ENCODE measurements around the gene SPDYE16. TPM values are rescaled to one million over a fixed set of nuclear protein-coding genes. Genes with fewer than 3 reads are reported as not detected.
"Not testable (repeated sequence)": the region's sequence is repeated elsewhere in the genome, so short reads cannot be mapped to it uniquely, and the experiment has no call there.

The SPDYE16 gene
- total RNA-seq, 3 donors from 2014 or later: 0.20 to 0.51 TPM; not detected in 1

GRCh38 chr7:76515999-76516443, 27.1 kb downstream of the SPDYE16 start:
- intact Hi-C loops (cut with DNase I, micrococcal nuclease): no loop called here
- Histone ChIP-seq H3K9me3 (no peaks in the 10 kb centered on the region), H3K4me3 (no peak overlapping the region), H3K36me3 (ENCODE audit: low read depth) (no peaks in the 10 kb centered on the region), H3K4me1 (ENCODE audit: low read depth) (peaks cover 9% of the 10 kb centered on the region)
- TF ChIP-seq, protein P1, sequence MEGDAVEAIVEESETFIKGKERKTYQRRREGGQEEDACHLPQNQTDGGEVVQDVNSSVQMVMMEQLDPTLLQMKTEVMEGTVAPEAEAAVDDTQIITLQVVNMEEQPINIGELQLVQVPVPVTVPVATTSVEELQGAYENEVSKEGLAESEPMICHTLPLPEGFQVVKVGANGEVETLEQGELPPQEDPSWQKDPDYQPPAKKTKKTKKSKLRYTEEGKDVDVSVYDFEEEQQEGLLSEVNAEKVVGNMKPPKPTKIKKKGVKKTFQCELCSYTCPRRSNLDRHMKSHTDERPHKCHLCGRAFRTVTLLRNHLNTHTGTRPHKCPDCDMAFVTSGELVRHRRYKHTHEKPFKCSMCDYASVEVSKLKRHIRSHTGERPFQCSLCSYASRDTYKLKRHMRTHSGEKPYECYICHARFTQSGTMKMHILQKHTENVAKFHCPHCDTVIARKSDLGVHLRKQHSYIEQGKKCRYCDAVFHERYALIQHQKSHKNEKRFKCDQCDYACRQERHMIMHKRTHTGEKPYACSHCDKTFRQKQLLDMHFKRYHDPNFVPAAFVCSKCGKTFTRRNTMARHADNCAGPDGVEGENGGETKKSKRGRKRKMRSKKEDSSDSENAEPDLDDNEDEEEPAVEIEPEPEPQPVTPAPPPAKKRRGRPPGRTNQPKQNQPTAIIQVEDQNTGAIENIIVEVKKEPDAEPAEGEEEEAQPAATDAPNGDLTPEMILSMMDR (IDR thresholded peaks at IDR 0.05): peak; percentile 34
- ATAC-seq: no peak
- peak in 2 of 3 donors; percentile 66 to 73 for DNase-seq

DNA sequence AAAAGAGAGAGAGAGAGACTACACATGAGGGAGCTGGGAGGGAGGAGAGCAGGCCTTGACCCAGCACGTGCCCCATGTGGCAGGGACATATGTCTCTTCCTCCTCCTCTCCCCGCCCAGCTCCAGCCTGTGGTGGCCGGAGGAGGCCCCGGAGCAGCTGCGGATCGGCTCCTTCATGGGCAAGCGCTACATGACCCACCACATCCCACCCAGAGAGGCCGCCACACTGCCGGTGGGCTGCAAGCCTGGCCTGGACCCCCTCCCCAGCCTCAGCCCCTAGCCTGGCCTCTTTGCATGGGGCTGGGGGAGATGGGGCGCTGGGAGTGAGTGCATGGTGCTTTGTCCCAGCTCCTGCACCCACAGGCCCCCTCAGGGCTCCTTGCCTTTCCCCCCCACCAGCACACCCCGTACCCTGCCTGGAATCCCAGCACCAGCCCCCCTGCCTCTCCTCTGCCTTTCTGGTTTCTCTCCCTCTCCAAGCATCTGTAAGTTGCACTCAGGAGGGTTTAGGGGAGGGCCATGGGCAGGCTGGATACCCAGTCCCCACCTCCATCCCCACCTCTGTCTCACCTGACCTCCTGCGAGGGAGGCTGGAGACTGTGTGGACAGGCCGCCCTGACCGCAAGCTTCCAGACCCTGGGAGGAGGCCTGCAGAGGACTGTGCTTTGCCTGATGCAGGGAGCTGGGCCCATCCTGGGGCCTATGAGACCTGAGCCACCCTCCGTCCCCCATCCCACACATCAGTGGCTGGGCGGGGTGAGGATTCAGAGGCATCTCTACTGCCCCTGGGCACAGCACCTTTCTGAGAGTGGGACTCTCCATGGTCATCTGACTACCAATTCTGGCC, 27.9 kb downstream of the SPDYE16 start:
- Histone ChIP-seq H3K36me3 (ENCODE audit: low read depth) (no peaks in the 10 kb centered on the region), H3K4me3 (no peak overlapping the region), H3K4me1 (ENCODE audit: low read depth) (peaks cover 9% of the 10 kb centered on the region), H3K9me3 (no peaks in the 10 kb centered on the region)
- TF ChIP-seq, protein P1 (IDR thresholded peaks at IDR 0.05): no peak
- intact Hi-C loops (cut with DNase I, micrococcal nuclease): no loop called here
- ATAC-seq (no peak), DNase-seq (peak in 1 of 3 donors; percentile 45)

GRCh38 chr7:76513817-76514799, 29.0 kb downstream of the SPDYE16 start:
- TF ChIP-seq, protein P1 (IDR thresholded peaks at IDR 0.05): no peak
- H3K4me1 ChIP-seq (ENCODE audit: low read depth): peaks cover 9% of the 10 kb centered on the region
- ATAC-seq (no peak), DNase-seq (peak in 2 of 3 donors; percentile 29 to 42)
- H3K36me3 ChIP-seq (ENCODE audit: low read depth): no peaks in the 10 kb centered on the region
- H3K4me3 ChIP-seq: no peak overlapping the region
- H3K9me3 ChIP-seq: no peaks in the 10 kb centered on the region
- intact Hi-C loops (cut with DNase I, micrococcal nuclease): no loop called here

GRCh38 chr7:76512941-76513816, 29.9 kb downstream of the SPDYE16 start:
- intact Hi-C loops (cut with DNase I, micrococcal nuclease): no loop called here
- peaks cover 9% of the 10 kb centered on the region for H3K4me1 ChIP-seq (ENCODE audit: low read depth)
- ATAC-seq (peak; percentile 16), DNase-seq (peak; percentile 30 to 67 (median 60))
- no peaks in the 10 kb centered on the region for H3K9me3 ChIP-seq
- no peak overlapping the region for H3K4me3 ChIP-seq
- no peaks in the 10 kb centered on the region for H3K36me3 ChIP-seq (ENCODE audit: low read depth)
- TF ChIP-seq, protein P1 (IDR thresholded peaks at IDR 0.05): no peak

GRCh38 chr7:76511911-76512885, 30.9 kb downstream of the SPDYE16 start:
- H3K9me3 ChIP-seq; H3K4me1 ChIP-seq (ENCODE audit: low read depth); H3K4me3 ChIP-seq; H3K36me3 ChIP-seq (ENCODE audit: low read depth); intact Hi-C loops (cut with DNase I, micrococcal nuclease): not testable (repeated sequence)
- peak; percentile 95 for ATAC-seq
- DNase-seq: peak; percentile 66 to 76 (median 70)

DNA sequence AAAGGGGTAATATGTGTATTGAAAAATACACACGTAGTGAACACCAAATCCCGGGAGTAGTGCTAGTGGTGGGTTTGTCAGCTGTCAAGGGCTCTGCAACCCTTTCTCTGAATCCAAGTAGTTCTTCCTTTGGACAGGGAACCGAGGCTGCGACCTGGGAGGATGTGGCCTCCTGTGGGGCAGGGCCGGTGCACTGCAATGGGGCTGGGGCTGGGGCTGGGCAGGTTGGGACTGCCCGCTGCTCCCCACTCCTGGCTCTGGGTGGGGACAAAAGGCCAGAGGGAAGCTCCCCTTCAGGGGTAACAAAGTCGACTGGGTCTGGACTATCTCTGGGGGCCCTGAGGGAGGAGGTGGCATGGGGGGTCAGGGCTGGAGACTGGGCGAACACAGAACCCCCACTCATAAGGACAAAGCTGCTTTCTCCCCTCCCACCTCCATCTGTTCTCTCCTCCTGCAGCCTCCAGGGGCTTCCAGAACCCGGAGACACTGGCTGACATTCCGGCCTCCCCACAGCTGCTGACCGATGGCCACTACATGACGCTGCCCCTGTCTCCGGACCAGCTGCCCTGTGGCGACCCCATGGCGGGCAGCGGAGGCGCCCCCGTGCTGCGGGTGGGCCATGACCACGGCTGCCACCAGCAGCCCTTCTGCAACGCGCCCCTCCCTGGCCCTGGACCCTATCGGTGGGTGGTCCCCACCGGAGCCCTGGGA, 31.7 kb downstream of the SPDYE16 start:
- ATAC-seq: peak; percentile 16
- H3K9me3 ChIP-seq; H3K4me1 ChIP-seq (ENCODE audit: low read depth); intact Hi-C loops (cut with DNase I, micrococcal nuclease); H3K4me3 ChIP-seq; H3K36me3 ChIP-seq (ENCODE audit: low read depth): not testable (repeated sequence)
- peak in 2 of 3 donors; percentile 35 to 54 for DNase-seq

All from mucosa of descending colon (tissue), 3 donors.